GM08714 (cell line): ENCODE data around the gene RNF112.
"Not testable (repeated sequence)": the region's sequence is repeated elsewhere in the genome, so short reads cannot be mapped to it uniquely, and the experiment has no call there.

Experiments
- H3K4me3 ChIP-seq: fragments of 200-500 bp; sonication (Bioruptor generic); 2 replicates; pipeline ENCODE4 v1.5.1; 2014; ENCODE audit warnings: mild to moderate bottlenecking, low read length, inconsistent platforms
- ZNF274 ChIP-seq: IDR thresholded peaks from 2 replicates; pipeline ENCODE4 v1.6.1; 2012; ENCODE audit warnings: mild to moderate bottlenecking, low read depth, low read length

RNF112 gene

DNA sequence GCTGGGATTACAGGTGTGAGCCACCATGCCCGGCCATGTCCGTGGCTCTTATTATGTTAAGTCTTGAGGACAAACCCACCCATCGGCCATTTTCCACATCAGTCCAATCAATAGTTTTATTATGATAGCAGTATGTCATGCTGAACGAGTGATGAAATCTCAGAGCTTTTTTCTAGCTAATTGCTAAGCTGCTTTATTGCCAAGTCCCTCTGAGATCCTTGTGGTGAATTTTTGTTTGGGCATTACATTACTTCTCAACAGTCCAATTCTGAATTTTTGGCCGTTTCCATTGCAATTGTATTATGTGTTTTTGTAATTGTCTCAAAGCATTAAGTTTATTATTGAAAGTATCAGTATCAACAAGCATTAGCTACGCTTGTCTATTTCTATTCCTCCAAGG, 10.9 kb downstream of the RNF112 start:
- no peak for TF ChIP-seq ZNF274
- H3K4me3 ChIP-seq = no peak overlapping the region

DNA sequence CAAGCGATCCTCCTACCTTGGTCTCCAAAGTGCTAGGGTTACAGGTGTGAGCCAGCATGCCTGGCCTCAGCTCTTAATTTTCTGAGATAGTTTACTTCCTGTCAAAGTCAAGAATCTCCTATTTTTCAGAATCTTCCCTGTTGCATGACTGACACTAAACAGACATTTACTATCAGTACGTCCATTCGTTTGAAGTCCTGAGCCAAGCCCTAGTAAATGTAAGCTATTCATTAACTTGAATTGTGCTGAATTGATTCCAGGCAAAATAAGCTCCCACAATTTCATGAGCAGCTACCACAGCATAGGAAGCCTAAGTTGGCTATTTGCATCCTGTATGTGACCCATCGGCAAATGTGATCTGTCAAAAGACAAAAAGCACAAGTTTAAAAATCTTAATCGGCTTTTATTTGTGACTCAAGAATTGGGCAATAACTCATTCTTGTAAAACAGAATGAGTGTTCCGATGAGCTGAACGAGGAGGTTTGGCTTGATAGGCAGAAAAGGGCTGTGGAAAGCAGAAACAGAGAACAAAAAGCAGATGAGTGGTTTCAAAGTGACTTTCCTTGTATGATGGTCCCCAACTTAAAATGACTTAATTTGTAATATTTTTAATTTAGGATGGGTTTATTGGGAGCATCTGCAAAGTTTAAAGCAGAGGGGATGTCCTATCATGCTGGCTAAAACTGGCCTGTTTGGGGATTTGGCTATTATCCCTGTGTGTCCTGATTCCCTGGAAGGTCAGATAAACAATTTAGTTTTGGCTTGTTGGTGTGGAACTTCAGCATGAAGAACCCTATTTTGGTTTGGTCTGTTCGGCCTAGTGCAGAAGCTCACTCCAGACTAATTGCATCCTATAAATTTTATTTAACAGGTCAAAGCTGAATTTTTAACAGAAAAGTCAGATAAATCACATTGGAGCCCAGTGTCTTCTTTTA, 14.2 kb downstream of the RNF112 start:
- no peak for TF ChIP-seq ZNF274
- H3K4me3 ChIP-seq = no peak overlapping the region

- no peak overlapping the region for H3K4me3 ChIP-seq
- TF ChIP-seq ZNF274 = no peak
These were observed 15.6 kb downstream of the RNF112 start for GRCh38 chr17:19426631-19427030.

DNA sequence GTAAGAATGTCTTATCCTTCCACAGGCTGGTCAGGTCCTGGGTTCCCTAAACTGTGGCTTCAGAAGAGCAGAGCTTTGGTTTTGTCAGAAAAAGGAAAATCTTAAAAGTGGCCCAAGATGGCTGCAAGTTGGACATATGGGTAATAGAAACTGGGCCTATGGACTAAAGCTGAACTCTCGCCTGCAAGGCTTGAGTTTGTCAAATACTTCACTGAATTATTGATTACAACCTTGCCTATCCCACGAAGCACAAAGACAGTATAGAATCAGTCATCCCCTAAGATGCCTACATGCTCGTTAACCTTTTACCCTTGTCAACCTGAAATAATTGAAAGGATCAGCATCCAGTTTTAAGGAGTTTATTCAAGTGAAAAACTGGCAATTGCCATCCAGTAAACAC, 20.7 kb downstream of the RNF112 start:
- no peak for TF ChIP-seq ZNF274
- H3K4me3 ChIP-seq = no peak overlapping the region

DNA sequence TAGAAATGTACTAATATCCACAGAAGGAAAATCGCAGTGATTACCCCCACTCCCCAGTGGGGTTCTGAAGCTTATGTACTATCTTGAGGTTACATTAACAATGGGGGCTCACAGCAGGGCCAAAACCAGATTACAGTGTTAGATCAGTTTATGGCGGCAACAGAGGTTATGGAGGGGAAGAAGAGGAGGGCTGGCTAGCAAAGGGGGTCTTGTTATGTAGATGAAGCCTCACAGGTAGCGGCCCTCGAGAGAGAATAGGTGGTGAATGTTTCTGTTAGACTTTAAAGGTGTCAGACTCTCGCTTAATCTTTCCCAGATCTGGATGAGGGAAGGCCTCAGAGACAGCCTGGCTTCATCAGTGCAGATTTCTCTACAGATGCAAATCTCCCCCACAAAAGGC, 22.2 kb downstream of the RNF112 start:
- no peak overlapping the region for H3K4me3 ChIP-seq
- no peak for TF ChIP-seq ZNF274

DNA sequence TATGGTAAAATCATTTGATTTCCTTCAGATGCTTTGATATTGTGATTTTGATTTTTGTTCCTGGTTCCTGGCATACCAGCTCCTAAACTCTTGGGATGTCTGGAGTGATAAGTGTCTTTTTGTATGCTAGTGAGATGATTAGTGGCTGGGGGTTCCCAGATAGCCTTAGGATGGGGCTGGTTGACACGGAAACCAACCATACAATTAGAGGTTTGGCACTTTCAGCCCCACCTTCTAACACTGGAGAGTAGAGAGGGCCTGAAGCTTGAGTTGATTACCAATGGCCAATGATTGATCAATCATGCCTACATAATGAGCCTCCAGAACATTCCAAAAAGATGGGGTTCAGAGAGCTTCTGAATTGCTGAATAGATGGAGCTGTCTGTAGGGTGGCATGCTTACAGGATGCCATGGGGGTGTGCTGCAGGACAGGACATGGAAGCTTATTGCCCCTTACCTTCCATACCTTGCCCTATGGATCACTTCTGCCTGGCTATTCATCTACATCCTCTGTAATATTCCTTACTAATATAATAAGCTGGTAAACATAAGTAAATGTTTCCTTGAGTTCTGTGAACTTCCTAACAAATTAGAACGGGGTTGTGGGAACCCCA, 22.8 kb downstream of the RNF112 start:
- H3K4me3 ChIP-seq = no peak overlapping the region
- no peak for TF ChIP-seq ZNF274

DNA sequence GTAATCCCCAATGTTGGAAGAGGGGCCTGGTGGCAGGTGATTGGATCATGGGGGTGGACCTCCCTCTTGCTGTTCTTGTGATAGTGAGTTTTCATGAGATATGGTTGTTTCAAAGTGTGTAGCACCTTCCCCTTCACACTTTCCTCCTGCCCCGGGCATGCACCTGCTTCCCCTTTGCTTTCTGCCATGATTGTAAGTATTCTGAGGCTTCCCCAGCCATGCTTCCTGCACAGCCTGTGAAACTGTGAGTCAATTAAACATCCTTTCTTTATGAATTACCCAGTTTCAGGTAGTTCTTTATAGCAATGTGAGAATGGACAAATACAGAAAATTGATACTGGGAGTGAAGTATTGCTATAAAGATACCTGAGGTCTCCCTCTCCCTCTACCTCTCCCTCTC, 29.4 kb downstream of the RNF112 start:
- TF ChIP-seq ZNF274 = no peak
- no peak overlapping the region for H3K4me3 ChIP-seq

DNA sequence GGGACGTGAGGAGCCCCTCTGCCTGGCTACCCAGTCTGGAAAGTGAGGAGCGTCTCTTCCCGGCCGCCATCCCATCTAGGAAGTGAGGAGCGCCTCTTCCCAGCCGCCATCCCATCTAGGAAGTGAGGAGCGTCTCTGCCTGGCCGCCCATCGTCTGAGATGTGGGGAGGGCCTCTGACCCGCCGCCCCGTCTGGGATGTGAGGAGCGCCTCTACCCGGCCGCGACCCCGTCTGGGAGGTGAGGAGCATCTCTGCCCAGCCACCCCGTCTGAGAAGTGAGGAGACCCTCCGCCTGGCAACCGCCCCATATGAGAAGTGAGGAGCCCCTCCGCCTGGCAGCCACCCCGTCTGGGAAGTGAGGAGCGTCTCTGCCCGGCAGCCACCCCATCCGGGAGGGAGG, 30.3 kb downstream of the RNF112 start:
- not testable (repeated sequence) for H3K4me3 ChIP-seq

DNA sequence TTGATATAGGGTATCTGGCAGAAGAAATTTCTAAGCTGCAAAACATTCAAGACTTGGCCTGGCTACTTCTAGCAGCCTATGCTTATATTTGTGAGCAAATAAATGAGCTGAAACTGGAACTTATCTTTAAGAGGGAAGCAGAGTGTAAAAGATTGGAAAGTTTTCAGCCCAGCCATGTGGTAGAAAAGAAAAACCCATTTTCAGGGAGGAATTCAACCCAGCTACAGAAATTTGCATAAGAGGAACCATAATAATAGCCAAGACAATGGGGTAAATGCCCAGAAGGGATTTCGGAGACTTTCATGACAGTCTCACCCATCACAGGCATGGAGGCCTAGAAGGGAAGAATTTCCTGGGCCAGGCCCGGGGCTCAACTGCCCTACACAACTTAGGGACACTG, 31.7 kb downstream of the RNF112 start:
- H3K4me3 ChIP-seq = no peak overlapping the region
- TF ChIP-seq ZNF274 = no peak

DNA sequence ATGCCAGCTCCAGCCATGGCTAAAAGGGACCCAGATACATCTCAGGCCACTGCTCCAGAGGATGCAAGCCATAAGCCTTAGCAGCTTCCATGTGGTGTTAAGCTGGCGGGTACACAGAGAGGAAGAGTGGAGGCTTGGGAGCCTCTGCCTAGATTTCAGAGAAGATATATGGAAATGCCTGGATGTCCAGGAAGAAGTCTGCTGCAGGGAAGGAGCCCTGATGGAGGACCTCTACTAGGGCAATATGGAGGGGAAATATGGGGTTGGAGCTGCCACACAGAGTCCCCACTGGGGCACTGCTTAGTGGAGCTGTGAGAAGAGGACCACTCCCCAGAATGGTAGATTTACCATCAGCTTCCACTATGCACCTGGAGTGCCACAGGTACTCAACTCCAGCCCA, 32.1 kb downstream of the RNF112 start:
- no peak for TF ChIP-seq ZNF274

GRCh38 chr17:19445105-19445504, 34.1 kb downstream of the RNF112 start:
- no peak for TF ChIP-seq ZNF274
- H3K4me3 ChIP-seq = no peak overlapping the region

More for the DNA sequence above, 32.1 kb downstream of the RNF112 start:
- no peak overlapping the region for H3K4me3 ChIP-seq

DNA sequence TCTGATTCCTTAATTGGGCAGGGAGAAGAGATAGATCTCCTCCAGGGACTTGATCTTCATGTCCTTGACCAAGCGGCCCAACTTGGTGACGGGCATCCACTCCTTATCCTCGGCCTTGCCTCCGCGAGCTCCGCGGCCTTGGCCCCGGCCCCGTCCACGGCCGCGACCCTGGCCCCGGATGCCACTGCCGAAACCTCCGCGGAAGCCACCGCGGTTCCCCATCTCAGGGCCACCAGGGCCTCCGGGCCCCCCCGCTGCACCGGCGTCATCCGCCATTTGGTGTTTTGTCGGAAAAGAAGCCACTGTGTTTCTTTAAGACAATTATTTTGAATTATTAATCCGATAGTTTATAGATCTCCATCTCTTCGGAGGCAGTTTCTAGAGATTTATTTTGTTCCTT, 35.5 kb downstream of the RNF112 start:
- not testable (repeated sequence) for H3K4me3 ChIP-seq

DNA sequence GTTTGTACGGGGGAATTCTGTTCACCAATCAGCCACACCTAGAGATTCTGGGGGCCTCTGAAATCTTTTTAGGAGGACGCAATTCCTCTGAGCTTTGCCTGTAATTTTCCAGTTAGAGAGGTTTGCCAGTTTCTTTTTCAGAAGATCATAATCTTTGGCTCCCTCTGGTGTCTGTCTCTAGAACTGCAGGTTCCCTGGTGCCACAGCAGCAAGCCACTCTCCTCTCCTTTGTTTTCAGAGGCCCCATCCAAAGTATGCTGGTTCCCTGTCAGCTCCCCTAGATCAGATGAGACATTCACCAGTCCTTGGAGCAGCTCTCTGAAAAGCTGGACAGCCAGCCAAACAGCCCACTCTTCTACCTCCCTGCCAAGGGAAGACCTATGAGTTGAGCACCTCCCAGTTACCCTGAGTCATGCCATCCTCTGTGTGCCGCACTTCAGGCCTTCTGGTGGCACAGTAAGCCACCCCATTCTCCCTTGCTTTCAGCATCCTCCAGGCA, 36.1 kb downstream of the RNF112 start:
- no peak overlapping the region for H3K4me3 ChIP-seq
- no peak for TF ChIP-seq ZNF274

- no peak for TF ChIP-seq ZNF274
These were observed 37.6 kb downstream of the RNF112 start for GRCh38 chr17:19448341-19449268.

More at GRCh38 chr17:19448341-19449268, 37.6 kb downstream of the RNF112 start:
- H3K4me3 ChIP-seq = no peak overlapping the region
